ENCODE results near the gene ACP5.

The ACP5 gene

DNA sequence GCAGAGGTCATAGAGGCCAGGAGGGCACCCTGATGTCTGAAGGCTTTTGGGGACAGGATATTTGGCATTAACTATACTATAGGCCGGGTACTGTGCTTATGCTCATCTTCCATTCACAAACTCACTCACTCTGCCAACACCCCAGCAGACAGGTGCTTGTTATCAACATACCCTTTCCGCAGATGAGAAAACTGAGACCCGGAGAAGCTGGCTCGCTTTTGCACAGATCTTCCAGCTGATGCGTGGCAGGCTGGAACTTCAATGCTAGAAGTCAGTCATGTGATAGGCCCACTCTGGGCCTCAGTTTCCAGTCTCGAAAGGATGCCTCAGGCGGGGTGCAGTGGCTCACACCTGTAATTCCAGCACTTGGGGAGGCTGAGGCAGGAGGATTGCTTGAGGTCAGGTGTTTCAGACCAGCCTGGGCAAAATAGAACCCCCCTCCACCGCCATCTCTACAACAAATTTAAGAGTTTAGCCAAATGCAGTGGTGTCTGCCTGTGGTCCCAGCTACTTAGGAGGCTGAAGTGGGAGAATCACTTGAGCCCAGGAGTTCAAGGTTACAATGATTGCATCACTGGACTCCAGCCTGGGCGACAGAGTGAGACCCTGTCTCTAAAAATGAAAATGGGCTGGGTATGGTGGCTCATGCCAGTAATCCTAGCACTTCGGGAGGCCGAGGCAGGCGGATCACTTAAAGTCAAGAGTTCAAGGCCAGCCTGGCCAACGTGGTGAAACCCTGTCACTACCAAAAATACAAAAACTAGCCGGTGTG, 29.3 kb downstream of the ACP5 start:
- DNase-seq = no peak

DNA sequence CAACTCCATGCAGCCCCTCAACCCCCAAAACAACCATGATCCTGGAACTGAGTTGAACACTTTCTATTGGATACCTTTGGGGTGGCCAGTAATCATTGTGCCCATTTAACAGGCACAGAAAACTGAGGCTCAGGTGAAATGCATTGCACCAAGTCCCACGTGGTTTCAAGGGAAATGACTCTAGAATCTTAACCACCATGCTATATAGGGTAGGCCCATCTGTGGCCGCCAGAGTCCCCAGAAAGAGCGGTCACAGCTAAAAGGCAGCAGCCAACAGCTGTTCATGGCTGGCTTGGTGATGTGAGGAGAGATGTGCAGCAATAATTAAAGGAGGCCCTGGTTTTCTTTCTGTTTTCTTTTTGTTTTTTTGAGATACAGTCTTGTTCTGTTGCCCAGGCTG, 36.2 kb downstream of the ACP5 start:
- DNase-seq = no peak

GRCh38 chr19:11540645-11541044, 36.8 kb downstream of the ACP5 start:
- no peak for DNase-seq

GRCh38 chr19:11539495-11540365, 37.7 kb downstream of the ACP5 start:
- DNase-seq = no peak

GRCh38 chr19:11538232-11539036, 39.0 kb downstream of the ACP5 start, which contains the start of gene CNN1:
Gene CNN1 (plus strand): TSS chr19:11538851. CDS start chr19:11538928, 77 bp downstream.
- DNase-seq = no peak

DNA sequence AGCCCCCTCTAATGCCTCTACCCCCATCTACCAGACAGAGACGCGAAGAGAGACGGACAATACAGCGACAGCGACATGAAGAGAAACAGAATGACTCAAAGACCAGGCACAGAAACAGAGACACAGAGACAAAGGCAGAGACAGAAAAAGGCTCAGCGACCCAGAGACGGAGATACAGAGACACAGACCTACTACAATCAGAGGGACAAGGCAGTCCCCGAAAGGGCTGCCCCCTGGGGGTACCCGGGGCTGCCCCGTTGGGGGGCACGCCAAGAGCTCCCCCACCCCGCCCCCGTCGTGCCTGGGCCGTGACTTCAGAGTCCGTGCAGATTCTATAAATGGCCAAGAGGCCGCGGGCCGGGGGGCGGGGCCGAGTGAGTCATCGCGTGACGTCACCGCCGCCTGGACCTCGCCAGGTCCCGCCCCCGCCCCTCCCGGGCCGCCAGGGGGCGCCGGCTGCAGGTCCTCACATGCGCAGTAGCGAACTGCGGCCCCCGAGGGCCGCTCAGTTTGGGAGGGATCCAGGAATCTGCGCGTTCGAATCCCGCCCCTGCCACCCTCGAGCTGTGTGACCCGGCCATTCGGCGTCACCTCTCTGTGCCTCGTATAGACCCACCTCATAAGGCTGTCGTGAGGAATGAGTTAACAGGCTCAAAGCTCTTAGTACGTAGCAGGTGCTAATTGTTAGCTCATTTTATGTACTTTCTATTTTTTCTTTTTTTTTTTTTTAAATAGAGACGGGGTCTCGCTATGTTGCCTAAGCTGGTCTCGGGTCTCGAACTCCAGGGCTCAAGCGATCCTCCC, 41.5 kb downstream of the ACP5 start:
- peak; percentile 75 to 77 for DNase-seq

DNA sequence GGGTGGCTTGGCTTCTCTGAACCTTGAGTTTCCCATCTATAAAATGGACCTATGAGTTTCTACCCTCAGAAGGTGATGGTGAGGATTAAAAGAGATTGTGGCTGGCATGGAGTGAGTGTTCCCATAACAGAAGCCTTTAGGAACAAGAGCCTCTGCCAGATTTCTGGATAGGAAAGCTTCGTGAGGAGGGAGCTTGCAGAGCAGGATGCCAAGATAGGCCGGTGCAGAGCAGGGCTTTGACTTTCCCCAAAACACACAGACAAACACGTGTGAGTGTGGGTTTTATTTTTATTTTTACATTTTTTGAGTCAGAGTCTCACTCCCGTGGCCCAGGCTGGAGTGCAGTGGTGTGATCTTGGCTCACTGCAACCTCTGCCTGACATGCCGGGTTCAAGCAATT, 42.5 kb downstream of the ACP5 start:
- no peak for DNase-seq

DNA sequence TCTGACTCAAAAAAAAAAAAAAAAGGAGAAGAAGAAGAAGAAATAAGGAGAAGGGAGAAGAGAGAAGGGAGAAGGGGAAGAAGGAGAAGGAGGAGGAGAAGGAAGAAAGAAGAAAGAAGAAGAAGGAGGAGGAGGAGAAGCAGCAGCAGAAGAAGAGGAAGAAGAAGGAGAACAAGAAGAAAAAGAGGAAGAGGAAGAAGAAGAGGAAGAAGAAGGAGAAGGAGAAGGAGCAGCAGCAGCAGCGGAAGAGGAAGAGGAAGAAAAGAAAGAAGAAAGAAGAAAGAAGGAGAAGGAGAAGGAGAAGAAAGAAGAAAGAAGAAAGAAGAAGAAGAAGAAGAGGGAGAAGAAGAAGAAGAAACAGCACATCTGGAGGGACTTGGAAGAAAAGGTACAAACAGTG, 42.9 kb downstream of the ACP5 start:
- DNase-seq = no peak

- peak in 1 of 2 experiments; percentile 12 for DNase-seq
Observed at GRCh38 chr19:11530432-11530831, 47.0 kb downstream of the ACP5 start.

DNA sequence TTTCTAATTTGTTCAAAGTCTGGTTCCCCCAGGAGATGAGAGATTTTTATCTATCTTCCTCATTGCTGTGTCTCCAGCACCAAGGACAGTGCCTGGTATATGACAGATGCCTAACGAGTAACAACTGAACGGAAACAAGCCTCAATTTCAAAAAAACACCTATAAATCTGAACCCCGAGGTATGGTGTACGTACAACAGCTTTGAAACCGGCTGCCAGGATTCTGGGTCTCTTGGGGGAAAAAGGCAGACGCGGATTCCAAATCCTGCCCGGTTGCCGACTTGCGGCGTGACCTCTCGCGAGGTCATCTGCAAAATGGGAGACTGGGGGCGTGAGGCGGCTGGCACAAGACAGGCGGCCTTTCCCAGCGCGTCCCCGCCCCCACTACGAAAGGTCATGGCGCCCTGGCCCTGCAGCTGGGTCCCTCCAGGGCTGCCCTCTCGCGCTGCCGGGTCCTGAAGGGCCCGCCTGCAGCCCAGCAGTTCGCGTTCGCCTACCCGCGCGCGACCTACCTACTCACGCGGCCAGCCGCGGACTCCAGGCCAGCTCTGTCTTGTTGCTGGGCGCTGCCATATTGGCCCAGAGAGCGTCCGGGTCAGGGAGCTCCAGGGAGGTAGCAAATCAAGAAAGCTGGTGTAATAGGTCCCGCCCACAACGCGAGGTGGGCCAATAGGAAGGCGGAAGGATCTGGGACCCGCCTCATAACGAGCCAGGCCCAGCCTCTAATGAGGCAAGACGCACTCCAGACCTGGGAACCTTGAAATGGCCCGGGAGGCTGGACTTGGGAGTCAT, 48.7 kb downstream of the ACP5 start, which contains the start of gene ECSIT:
ECSIT (minus strand) TSS at position 584 of the 791 bp plus-strand sequence. CDS start 9,964 bp downstream, outside the sequence.
- DNase-seq = peak; percentile 90 to 91
